ENCODE measurements around the gene CTRB2.
A peak's percentile ranks its signal among the peaks of the same experiment; 100 is the strongest.

Gene CTRB2

GRCh38 chr16:75189638-75190245 is 17.2 kb downstream of the CTRB2 start:
- Mint-ChIP-seq H3K4me1 (no peaks in the 10 kb centered on the region), H3K4me3 (no peak overlapping the region), H3K27me3 (peaks cover 72% of the 10 kb centered on the region), H3K9me3 (peaks cover 6% of the 10 kb centered on the region), H3K36me3 (no peaks in the 10 kb centered on the region), H3K27ac (no peak overlapping the region)
- ATAC-seq = no peak

GRCh38 chr16:75188832-75189477 is 18.0 kb downstream of the CTRB2 start:
- H3K4me1 Mint-ChIP-seq = no peaks in the 10 kb centered on the region
- no peaks in the 10 kb centered on the region for H3K36me3 Mint-ChIP-seq
- no peak overlapping the region for H3K4me3 Mint-ChIP-seq
- no peak for ATAC-seq
- H3K27ac Mint-ChIP-seq = no peak overlapping the region
- H3K27me3 Mint-ChIP-seq = peaks cover 68% of the 10 kb centered on the region
- peaks cover 6% of the 10 kb centered on the region for H3K9me3 Mint-ChIP-seq

- no peak overlapping the region for H3K27ac Mint-ChIP-seq
- H3K4me3 Mint-ChIP-seq = no peak overlapping the region
- no peak for ATAC-seq
- peaks cover 34% of the 10 kb centered on the region for H3K27me3 Mint-ChIP-seq
- H3K4me1 Mint-ChIP-seq = peaks cover 15% of the 10 kb centered on the region
- H3K9me3 Mint-ChIP-seq = peaks cover 11% of the 10 kb centered on the region
- H3K36me3 Mint-ChIP-seq = peaks cover 17% of the 10 kb centered on the region
Measured at GRCh38 chr16:75181630-75182029, 25.3 kb downstream of the CTRB2 start.

- Mint-ChIP-seq H3K36me3 (peaks cover 29% of the 10 kb centered on the region), H3K27me3 (peaks cover 12% of the 10 kb centered on the region), H3K4me1 (peaks cover 15% of the 10 kb centered on the region), H3K27ac (no peak overlapping the region), H3K9me3 (peaks cover 21% of the 10 kb centered on the region), H3K4me3 (peak overlapping the region; percentile 3)
- ATAC-seq = peak; percentile 50
Measured at GRCh38 chr16:75179208-75179607, 27.8 kb downstream of the CTRB2 start.

- H3K9me3 Mint-ChIP-seq = peaks cover 37% of the 10 kb centered on the region
- no peak overlapping the region for H3K27ac Mint-ChIP-seq
- peaks cover 5% of the 10 kb centered on the region for H3K27me3 Mint-ChIP-seq
- no peak overlapping the region for H3K4me3 Mint-ChIP-seq
- H3K36me3 Mint-ChIP-seq = peaks cover 48% of the 10 kb centered on the region
- ATAC-seq = no peak
- peaks cover 12% of the 10 kb centered on the region for H3K4me1 Mint-ChIP-seq
Measured at GRCh38 chr16:75176926-75177325, 30.0 kb downstream of the CTRB2 start.

DNA sequence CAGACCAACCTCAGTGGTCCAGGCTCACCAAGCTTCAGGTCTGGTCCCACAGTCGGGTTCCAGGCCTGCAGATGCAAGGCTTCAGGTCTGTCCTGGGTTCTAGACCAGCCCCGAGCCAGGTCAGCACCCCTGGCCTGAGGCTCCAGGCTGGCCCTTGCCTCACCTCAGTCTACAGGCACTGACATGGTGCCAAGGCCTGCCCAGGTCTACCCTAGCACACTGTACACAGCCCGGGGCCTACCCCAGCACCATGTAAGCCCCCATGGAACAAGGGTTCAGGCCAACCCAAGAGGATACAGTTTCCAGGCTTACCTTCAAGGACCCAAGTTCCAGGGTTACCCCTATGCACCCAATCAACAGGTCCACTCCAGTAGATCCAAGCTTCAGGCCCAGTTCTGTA is 31.9 kb downstream of the CTRB2 start:
- peaks cover 7% of the 10 kb centered on the region for H3K4me1 Mint-ChIP-seq
- peaks cover 36% of the 10 kb centered on the region for H3K9me3 Mint-ChIP-seq
- H3K4me3 Mint-ChIP-seq = no peak overlapping the region
- H3K27ac Mint-ChIP-seq = no peak overlapping the region
- peaks cover 61% of the 10 kb centered on the region for H3K36me3 Mint-ChIP-seq
- no peak for ATAC-seq
- no peaks in the 10 kb centered on the region for H3K27me3 Mint-ChIP-seq

DNA sequence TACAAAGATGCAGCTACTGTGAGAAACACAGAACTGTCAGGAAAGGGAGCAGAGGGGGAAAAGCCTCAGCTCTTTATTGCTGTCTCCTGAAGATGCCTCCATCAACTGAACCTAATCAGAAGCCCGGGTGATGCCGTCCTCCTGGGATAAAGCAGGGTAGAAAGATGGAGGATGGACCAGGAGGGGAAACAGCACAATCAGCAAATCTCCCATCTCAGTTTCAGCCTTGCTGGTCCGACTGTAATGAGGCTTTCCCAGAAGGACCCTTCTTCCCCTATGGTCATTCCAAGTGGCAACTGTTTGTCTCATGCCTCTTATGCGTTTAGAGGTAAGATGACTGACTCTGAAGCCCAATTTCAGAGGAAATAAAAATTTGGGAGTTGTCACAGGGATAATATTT is 34.4 kb downstream of the CTRB2 start:
- no peak overlapping the region for H3K27ac Mint-ChIP-seq
- peaks cover 46% of the 10 kb centered on the region for H3K9me3 Mint-ChIP-seq
- H3K27me3 Mint-ChIP-seq = no peaks in the 10 kb centered on the region
- H3K4me3 Mint-ChIP-seq = no peak overlapping the region
- ATAC-seq = no peak
- peaks cover 83% of the 10 kb centered on the region for H3K36me3 Mint-ChIP-seq
- no peaks in the 10 kb centered on the region for H3K4me1 Mint-ChIP-seq

DNA sequence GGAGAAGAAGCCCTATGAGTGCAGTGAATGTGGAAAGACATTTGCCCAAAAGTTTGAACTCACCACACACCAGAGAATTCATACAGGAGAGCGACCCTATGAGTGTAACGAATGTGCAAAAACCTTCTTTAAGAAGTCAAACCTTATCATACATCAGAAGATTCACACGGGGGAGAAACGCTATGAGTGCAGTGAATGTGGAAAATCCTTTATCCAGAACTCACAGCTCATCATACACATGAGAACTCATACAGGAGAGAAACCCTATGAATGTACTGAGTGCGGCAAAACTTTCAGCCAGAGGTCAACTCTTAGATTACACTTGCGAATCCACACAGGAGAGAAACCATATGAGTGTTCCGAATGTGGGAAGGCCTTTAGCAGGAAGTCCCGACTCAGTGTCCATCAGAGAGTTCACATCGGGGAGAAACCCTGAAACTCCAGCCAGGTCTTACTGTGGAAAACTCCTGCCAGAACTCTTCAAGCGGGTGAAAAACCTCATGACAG is 37.0 kb downstream of the CTRB2 start:
- no peak for ATAC-seq
- no peaks in the 10 kb centered on the region for H3K27me3 Mint-ChIP-seq

GRCh38 chr16:75160386-75160785 is 46.6 kb downstream of the CTRB2 start:
- H3K4me1 Mint-ChIP-seq = no peaks in the 10 kb centered on the region
- no peaks in the 10 kb centered on the region for H3K27me3 Mint-ChIP-seq
- H3K27ac Mint-ChIP-seq = no peak overlapping the region
- no peak for ATAC-seq
- H3K36me3 Mint-ChIP-seq = peaks cover 73% of the 10 kb centered on the region
- H3K9me3 Mint-ChIP-seq = peaks cover 3% of the 10 kb centered on the region
- no peak overlapping the region for H3K4me3 Mint-ChIP-seq

More for the DNA sequence above, 37.0 kb downstream of the CTRB2 start:
- H3K9me3 Mint-ChIP-seq = peaks cover 37% of the 10 kb centered on the region
- H3K4me3 Mint-ChIP-seq = no peak overlapping the region
- no peaks in the 10 kb centered on the region for H3K4me1 Mint-ChIP-seq
- no peak overlapping the region for H3K27ac Mint-ChIP-seq
- peaks cover 90% of the 10 kb centered on the region for H3K36me3 Mint-ChIP-seq
